OCI-LY1 (cell line): Measurements from ENCODE around the gene BRF1.

Experiments
- H2AFZ ChIP-seq: fragments of 200-600 bp; sonication (generic), shearing (Covaris generic); 2 replicates; pipeline ENCODE4 v1.6.0; 2014; ENCODE audit warnings: antibody characterized with exemption, mild to moderate bottlenecking, low read length
- H3F3A ChIP-seq: fragments of 200-600 bp; sonication (generic), shearing (Covaris generic); 2 replicates; pipeline ENCODE4 v1.6.0; 2014; ENCODE audit warnings: mild to moderate bottlenecking, antibody characterized with exemption, low read length, moderate library complexity; ENCODE audit not compliant: insufficient read depth
- H3K27ac ChIP-seq: fragments of 200-600 bp; sonication (generic); 2 replicates; pipeline ENCODE4 v1.5.1; 2014; ENCODE audit warnings: low read length, mixed run types, mild to moderate bottlenecking, low read depth; ENCODE audit not compliant: poor library complexity, severe bottlenecking
- H3K27me3 ChIP-seq: fragments of 200-600 bp; sonication (generic); 2 replicates; pipeline ENCODE4 v1.6.0; 2014; ENCODE audit warnings: antibody characterized with exemption, mild to moderate bottlenecking, low read length, moderate library complexity; ENCODE audit not compliant: insufficient read depth
- H3K36me3 ChIP-seq: fragments of 200-600 bp; sonication (generic); 2 replicates; pipeline ENCODE4 v1.6.1; 2014; ENCODE audit warnings: mild to moderate bottlenecking, antibody characterized with exemption, low read length, moderate library complexity, mixed read lengths; ENCODE audit not compliant: insufficient read depth
- H3K4me1 ChIP-seq: fragments of 200-600 bp; sonication (generic); 2 replicates; pipeline ENCODE4 v1.5.1; 2014; ENCODE audit warnings: mild to moderate bottlenecking, low read length, moderate library complexity; ENCODE audit not compliant: insufficient read depth, severe bottlenecking
- H3K4me2 ChIP-seq: fragments of 200-600 bp; sonication (generic), shearing (Covaris generic); 2 replicates; pipeline ENCODE4 v1.6.1; 2014; ENCODE audit warnings: low read length
- H3K4me3 ChIP-seq: fragments of 200-600 bp; sonication (generic); 2 replicates; pipeline ENCODE4 v1.5.1; 2014; ENCODE audit warnings: low read length, low read depth, mild to moderate bottlenecking, mixed read lengths; ENCODE audit not compliant: poor library complexity, severe bottlenecking
- H3K79me2 ChIP-seq: fragments of 200-600 bp; shearing (Covaris generic); 2 replicates; pipeline ENCODE4 v1.6.1; 2016; ENCODE audit warnings: mixed run types, low read length, mixed read lengths; ENCODE audit not compliant: insufficient read depth
- H3K9ac ChIP-seq: fragments of 200-600 bp; sonication (generic), shearing (Covaris generic); 2 replicates; pipeline ENCODE4 v1.6.1; 2014; ENCODE audit warnings: mild to moderate bottlenecking, low read length, mixed read lengths
- H3K9me2 ChIP-seq: fragments of 200-600 bp; sonication (generic), shearing (Covaris generic); 2 replicates; pipeline ENCODE4 v1.6.1; 2014; ENCODE audit warnings: low read depth, mild to moderate bottlenecking, low read length, mixed read lengths
- H3K9me3 ChIP-seq: fragments of 200-600 bp; shearing (Covaris generic); 2 replicates; pipeline ENCODE4 v1.6.1; 2014; ENCODE audit warnings: low read length, mixed read lengths
- H4K20me1 ChIP-seq: fragments of 200-600 bp; sonication (generic), shearing (Covaris generic); 2 replicates; pipeline ENCODE4 v1.6.0; 2016; ENCODE audit warnings: mild to moderate bottlenecking, low read length; ENCODE audit not compliant: insufficient read depth
- EZH2 ChIP-seq: fragments of 200-600 bp; sonication (generic), shearing (Covaris generic); IDR thresholded peaks from 2 replicates; pipeline ENCODE4 v1.8.0; 2017; ENCODE audit warnings: borderline replicate concordance, mixed run types, mild to moderate bottlenecking, antibody characterized with exemption, low read length, moderate library complexity, mixed read lengths
- TF ChIP-seq, protein P1 (sequence below): fragments of 200-600 bp; sonication (generic), shearing (Covaris generic); IDR thresholded peaks from 2 replicates; pipeline ENCODE4 v1.5.1; 2017; ENCODE audit warnings: mild to moderate bottlenecking, antibody characterized with exemption, low read length, moderate library complexity, mixed read lengths

BRF1 gene

DNA sequence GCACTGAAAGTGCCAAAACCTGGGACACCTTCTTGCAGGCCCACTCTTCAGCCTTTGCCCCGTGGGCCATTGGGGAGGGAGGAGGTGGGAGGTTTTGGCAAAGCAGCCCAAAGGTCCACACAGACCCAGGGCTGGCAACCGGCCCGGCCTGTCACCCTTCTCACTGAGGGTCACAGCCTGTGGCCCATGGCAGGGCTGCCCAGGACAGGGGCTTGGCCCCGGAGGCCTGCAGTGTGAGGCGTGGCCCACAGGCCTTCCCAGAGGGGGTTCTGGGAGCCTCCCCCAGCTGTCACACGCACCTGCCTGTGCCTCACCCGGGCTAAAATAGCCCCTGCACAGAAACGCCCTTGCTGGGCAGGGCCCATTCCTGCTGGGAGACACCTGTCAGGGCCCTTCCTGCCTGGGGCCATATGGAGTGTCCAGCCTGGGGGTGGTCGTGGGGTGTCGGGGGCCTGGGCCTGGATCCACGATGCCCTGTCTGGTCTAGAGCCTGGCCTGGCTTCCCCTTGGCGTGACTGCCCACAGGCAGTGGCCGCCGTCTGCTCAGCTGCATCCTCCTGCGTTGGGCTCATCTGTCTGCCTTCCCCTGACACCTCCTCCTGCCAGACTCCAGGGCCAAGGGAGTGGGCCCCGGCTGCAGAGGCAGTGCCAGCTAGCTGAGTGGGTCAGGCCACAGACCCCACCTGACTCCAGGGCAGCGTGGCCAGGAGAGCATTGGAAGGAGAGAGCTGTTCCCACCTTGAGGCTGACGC lies 33.0 kb upstream of the BRF1 start:
- Histone ChIP-seq H3K9me3 (no peaks in the 10 kb centered on the region), H3K9ac (no peak overlapping the region), H3K27ac (no peak overlapping the region), H3K9me2 (no peaks in the 10 kb centered on the region), H3K4me1 (no peaks in the 10 kb centered on the region), H4K20me1 (no peaks in the 10 kb centered on the region), H3K27me3 (no peaks in the 10 kb centered on the region), H3K4me3 (no peak overlapping the region), H3K79me2 (no peaks in the 10 kb centered on the region), H2AFZ (no peak overlapping the region), H3K4me2 (no peak overlapping the region), H3F3A (no peaks in the 10 kb centered on the region), H3K36me3 (no peaks in the 10 kb centered on the region)
- no peak for TF ChIP-seq EZH2

DNA sequence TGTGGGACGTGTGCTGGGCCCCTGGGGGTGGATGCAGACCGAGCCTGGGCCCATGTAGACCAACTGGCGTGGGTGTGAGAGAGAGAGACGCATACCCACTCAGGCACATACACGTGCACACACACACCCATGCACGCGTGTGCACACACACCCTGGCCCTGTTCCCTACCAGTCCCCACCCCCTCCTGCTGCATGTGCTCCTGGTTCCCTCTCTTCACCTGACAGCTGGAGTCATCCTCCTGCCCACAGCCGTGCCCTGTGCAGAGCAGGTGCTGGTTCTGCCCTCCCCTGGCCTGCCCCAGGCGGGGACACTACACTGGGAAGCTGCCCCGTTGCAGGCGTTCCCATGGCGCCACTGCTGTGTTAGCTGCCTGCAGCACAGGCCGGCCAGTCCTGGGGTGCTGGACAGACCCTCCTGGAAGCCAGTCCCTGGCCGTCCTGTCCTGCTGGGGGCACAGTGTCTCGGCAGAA lies 32.3 kb upstream of the BRF1 start:
- no peak overlapping the region for H3K9ac ChIP-seq
- H2AFZ ChIP-seq, result no peak overlapping the region
- H4K20me1 ChIP-seq, result no peaks in the 10 kb centered on the region
- no peaks in the 10 kb centered on the region for H3K79me2 ChIP-seq
- no peaks in the 10 kb centered on the region for H3K4me1 ChIP-seq
- TF ChIP-seq, protein P1, sequence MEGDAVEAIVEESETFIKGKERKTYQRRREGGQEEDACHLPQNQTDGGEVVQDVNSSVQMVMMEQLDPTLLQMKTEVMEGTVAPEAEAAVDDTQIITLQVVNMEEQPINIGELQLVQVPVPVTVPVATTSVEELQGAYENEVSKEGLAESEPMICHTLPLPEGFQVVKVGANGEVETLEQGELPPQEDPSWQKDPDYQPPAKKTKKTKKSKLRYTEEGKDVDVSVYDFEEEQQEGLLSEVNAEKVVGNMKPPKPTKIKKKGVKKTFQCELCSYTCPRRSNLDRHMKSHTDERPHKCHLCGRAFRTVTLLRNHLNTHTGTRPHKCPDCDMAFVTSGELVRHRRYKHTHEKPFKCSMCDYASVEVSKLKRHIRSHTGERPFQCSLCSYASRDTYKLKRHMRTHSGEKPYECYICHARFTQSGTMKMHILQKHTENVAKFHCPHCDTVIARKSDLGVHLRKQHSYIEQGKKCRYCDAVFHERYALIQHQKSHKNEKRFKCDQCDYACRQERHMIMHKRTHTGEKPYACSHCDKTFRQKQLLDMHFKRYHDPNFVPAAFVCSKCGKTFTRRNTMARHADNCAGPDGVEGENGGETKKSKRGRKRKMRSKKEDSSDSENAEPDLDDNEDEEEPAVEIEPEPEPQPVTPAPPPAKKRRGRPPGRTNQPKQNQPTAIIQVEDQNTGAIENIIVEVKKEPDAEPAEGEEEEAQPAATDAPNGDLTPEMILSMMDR, result no peak
- TF ChIP-seq EZH2, result no peak
- H3F3A ChIP-seq, result no peaks in the 10 kb centered on the region
- H3K4me3 ChIP-seq, result no peak overlapping the region
- no peaks in the 10 kb centered on the region for H3K27me3 ChIP-seq
- H3K9me2 ChIP-seq, result no peaks in the 10 kb centered on the region
- H3K4me2 ChIP-seq, result no peak overlapping the region
- no peaks in the 10 kb centered on the region for H3K9me3 ChIP-seq
- no peaks in the 10 kb centered on the region for H3K36me3 ChIP-seq
- no peak overlapping the region for H3K27ac ChIP-seq

DNA sequence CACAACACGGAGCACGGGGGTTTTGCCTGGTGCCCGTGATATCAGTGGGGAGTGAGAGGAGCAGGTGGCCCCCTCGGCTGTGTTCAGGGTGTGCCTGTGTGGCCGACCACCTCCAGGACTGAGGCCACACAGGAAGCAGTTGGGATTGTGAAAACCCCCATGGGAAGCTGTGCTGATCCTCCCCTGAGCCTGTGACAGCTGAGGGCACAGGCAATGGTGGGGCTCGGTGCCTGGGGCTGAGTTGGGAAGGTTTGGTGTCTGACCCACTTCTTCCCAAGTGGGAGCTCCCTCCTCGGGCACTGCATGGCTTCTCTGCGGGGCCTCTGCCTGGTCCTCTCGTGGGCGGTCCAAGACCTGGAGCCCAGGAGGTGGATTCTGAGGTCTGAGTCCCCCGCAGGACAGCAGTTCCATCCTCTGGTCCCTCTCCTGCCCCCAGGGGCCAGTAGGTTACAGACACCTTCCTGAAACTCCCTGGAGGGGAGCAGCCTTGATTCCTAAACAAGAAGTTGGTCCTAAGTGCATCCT lies 31.6 kb upstream of the BRF1 start:
- H3K4me3 ChIP-seq, result no peak overlapping the region
- no peak overlapping the region for H2AFZ ChIP-seq
- no peaks in the 10 kb centered on the region for H3K36me3 ChIP-seq
- no peak overlapping the region for H3K9ac ChIP-seq
- H3K4me2 ChIP-seq, result no peak overlapping the region
- no peaks in the 10 kb centered on the region for H3K4me1 ChIP-seq
- TF ChIP-seq EZH2, result no peak
- TF ChIP-seq, protein P1, result no peak
- H4K20me1 ChIP-seq, result no peaks in the 10 kb centered on the region
- no peaks in the 10 kb centered on the region for H3K27me3 ChIP-seq
- no peaks in the 10 kb centered on the region for H3K9me3 ChIP-seq
- no peaks in the 10 kb centered on the region for H3K9me2 ChIP-seq
- no peaks in the 10 kb centered on the region for H3F3A ChIP-seq
- H3K27ac ChIP-seq, result no peak overlapping the region
- H3K79me2 ChIP-seq, result no peaks in the 10 kb centered on the region
